ENCODE data around the gene ZNF652.
"Not testable (repeated sequence)": the region's sequence is repeated elsewhere in the genome, so short reads cannot be mapped to it uniquely, and the experiment has no call there.

ZNF652 gene

GRCh38 chr17:49386373-49386772 lies 24.3 kb upstream of the ZNF652 start:
- no peak for DNase-seq

- no peak for DNase-seq
Measured at GRCh38 chr17:49384951-49385350, 22.9 kb upstream of the ZNF652 start.

GRCh38 chr17:49383060-49383459 lies 21.0 kb upstream of the ZNF652 start:
- DNase-seq: no peak

- DNase-seq: no peak
Measured at GRCh38 chr17:49382556-49382955, 20.5 kb upstream of the ZNF652 start.

GRCh38 chr17:49381793-49382192 lies 19.7 kb upstream of the ZNF652 start:
- DNase-seq: no peak

GRCh38 chr17:49381033-49381432 lies 19.0 kb upstream of the ZNF652 start:
- peak in 1 of 2 donors; percentile 5 for DNase-seq

- peak; percentile 30 to 49 for DNase-seq
Measured at GRCh38 chr17:49379926-49380325, 17.9 kb upstream of the ZNF652 start.

GRCh38 chr17:49378311-49378710 lies 16.3 kb upstream of the ZNF652 start:
- no peak for DNase-seq

GRCh38 chr17:49375544-49375943 lies 13.5 kb upstream of the ZNF652 start:
- DNase-seq: no peak

- no peak for DNase-seq
Measured at GRCh38 chr17:49373115-49373514, 11.1 kb upstream of the ZNF652 start.

- no peak for DNase-seq
Measured at GRCh38 chr17:49372425-49372824, 10.4 kb upstream of the ZNF652 start.

GRCh38 chr17:49370971-49371834 lies 9.2 kb upstream of the ZNF652 start:
- no peak for DNase-seq

GRCh38 chr17:49369760-49370159 lies 7.7 kb upstream of the ZNF652 start:
- no peak for DNase-seq

- no peak for DNase-seq
Measured at GRCh38 chr17:49369089-49369488, 7.0 kb upstream of the ZNF652 start.

- peak; percentile 26 to 28 for DNase-seq
Measured at GRCh38 chr17:49365667-49366066, 3.6 kb upstream of the ZNF652 start.

- DNase-seq: not testable (repeated sequence)
Measured at GRCh38 chr17:49365126-49365525, 3.1 kb upstream of the ZNF652 start.

GRCh38 chr17:49364119-49364518 lies 2.1 kb upstream of the ZNF652 start:
- DNase-seq: no peak

GRCh38 chr17:49363251-49363650 lies 1.2 kb upstream of the ZNF652 start:
- DNase-seq: no peak

GRCh38 chr17:49362723-49363117 lies 670 bp upstream of the ZNF652 start:
- DNase-seq: peak; percentile 6 to 12

- peak; percentile 21 to 24 for DNase-seq
Measured at GRCh38 chr17:49361129-49361901, 735 bp downstream of the ZNF652 start.

- peak in 1 of 2 donors; percentile 29 for DNase-seq
Measured at GRCh38 chr17:49360796-49361128, 1.3 kb downstream of the ZNF652 start.

- no peak for DNase-seq
Measured at GRCh38 chr17:49359990-49360795, 1.9 kb downstream of the ZNF652 start.

- peak; percentile 58 to 63 for DNase-seq
Measured at GRCh38 chr17:49358641-49359247, 3.3 kb downstream of the ZNF652 start.
